ENCODE data around the gene TMEM120A.

- no peak for TF ChIP-seq CTCF (optimal IDR thresholded peaks at IDR 0.05 in 1 of 3, IDR thresholded peaks at IDR 0.05 in 1 of 3, conservative IDR thresholded peaks at IDR 0.05 in 1 of 3; ENCODE audit: extremely low read depth in 1 of 3, insufficient read depth in 2 of 3, low read length in 3 of 3)
- no peak for TF ChIP-seq EZH2 (IDR thresholded peaks at IDR 0.05; ENCODE audit: low read length)
These were observed 5.6 kb downstream of the TMEM120A start for GRCh38 chr7:75988568-75989499.

Data from keratinocyte (primary cell).